Nephron (organoid): ENCODE results near the gene MBOAT2.

Experiments used
- H3K27ac Mint-ChIP-seq, 3 experiments: 2 replicates each; pipeline ENCODE4 v1.8.0; 2020; ENCODE audit warnings: mixed read lengths in 3 of 3, mild to moderate bottlenecking in 2 of 3, moderate library complexity in 1 of 3
- H3K27me3 Mint-ChIP-seq: 2 replicates; pipeline ENCODE4 v1.8.0; 2021; ENCODE audit warnings: low read depth, mild to moderate bottlenecking, moderate library complexity, mixed read lengths
- H3K36me3 Mint-ChIP-seq: 2 replicates; pipeline ENCODE4 v1.8.0; 2020; ENCODE audit warnings: low read depth, mixed read lengths
- H3K4me1 Mint-ChIP-seq: 2 replicates; pipeline ENCODE4 v1.8.0; 2020; ENCODE audit warnings: mixed read lengths
- H3K4me3 Mint-ChIP-seq, 3 experiments: 2 replicates each; pipeline ENCODE4 v1.8.0; 2020; ENCODE audit warnings: mild to moderate bottlenecking in 3 of 3, mixed read lengths in 3 of 3, moderate library complexity in 2 of 3
- H3K9me3 Mint-ChIP-seq: 2 replicates; pipeline ENCODE4 v1.8.0; 2020; ENCODE audit warnings: mixed read lengths
- TF ChIP-seq, protein P1 (sequence below), 3 experiments: fragments of 200-600 bp; sonication (generic); IDR thresholded peaks; one replicate each; pipeline ENCODE4 v1.5.0; 2021; ENCODE audit warnings: antibody characterized with exemption in 3 of 3; ENCODE audit not compliant: unreplicated experiment in 3 of 3

The MBOAT2 gene

DNA sequence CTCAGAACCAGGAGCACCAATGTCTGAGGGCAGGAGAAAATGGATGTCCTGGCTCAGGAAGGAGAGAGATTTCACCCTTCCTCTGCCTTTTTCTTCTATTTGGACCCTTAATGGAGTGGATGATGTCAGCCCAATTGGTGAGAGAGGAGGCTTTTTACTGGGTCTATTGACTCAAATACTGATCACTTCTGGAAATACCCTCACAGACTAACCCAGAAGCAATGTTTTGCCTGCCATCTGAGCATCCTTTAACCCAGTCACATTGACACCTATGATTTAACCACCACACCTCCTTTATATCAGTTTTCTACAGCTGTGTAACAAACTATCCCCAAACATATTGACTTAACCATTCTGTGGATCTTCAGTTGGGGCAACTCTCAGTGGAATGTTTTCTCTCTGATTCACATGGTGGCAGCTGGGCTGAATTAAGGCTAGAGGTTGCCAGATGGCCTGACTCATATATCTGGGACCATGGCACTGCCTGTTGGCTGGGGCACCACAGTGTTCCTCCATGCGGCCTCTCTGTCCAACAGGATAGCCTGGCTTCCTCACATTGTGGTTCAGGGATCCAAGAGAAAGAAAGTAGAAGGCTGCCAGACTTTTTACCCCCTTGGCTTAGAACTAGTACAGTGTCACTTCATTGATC, 18.2 kb upstream of the MBOAT2 start:
- peaks cover 10% of the 10 kb centered on the region for H3K27me3 Mint-ChIP-seq
- H3K36me3 Mint-ChIP-seq: no peaks in the 10 kb centered on the region
- H3K4me3 Mint-ChIP-seq: no peak overlapping the region
- TF ChIP-seq, protein P1, sequence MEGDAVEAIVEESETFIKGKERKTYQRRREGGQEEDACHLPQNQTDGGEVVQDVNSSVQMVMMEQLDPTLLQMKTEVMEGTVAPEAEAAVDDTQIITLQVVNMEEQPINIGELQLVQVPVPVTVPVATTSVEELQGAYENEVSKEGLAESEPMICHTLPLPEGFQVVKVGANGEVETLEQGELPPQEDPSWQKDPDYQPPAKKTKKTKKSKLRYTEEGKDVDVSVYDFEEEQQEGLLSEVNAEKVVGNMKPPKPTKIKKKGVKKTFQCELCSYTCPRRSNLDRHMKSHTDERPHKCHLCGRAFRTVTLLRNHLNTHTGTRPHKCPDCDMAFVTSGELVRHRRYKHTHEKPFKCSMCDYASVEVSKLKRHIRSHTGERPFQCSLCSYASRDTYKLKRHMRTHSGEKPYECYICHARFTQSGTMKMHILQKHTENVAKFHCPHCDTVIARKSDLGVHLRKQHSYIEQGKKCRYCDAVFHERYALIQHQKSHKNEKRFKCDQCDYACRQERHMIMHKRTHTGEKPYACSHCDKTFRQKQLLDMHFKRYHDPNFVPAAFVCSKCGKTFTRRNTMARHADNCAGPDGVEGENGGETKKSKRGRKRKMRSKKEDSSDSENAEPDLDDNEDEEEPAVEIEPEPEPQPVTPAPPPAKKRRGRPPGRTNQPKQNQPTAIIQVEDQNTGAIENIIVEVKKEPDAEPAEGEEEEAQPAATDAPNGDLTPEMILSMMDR (IDR thresholded peaks at IDR 0.05; ENCODE audit: unreplicated experiment in 3 of 3): no peak
- peaks cover 4% of the 10 kb centered on the region for H3K4me1 Mint-ChIP-seq
- no peak overlapping the region for H3K27ac Mint-ChIP-seq
- no peaks in the 10 kb centered on the region for H3K9me3 Mint-ChIP-seq

DNA sequence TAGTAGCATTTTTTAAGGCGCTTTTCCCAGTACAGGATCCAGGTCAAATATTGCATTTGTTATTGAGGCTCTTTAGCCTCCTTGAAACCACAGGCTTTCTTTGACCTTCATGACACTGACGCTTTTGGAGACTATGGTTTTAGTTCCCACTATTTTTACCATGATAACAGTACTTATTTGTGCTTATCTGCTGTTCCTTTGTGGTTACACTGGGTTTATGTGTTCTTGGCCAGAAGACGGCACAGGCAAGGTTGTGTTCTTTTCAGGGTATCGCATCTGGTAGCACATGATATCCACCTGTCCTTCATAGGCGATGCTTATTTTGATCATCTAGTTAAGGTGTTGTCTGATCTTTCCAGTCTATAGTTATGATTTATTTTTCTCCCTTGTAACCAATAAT, 16.8 kb upstream of the MBOAT2 start:
- TF ChIP-seq, protein P1 (IDR thresholded peaks at IDR 0.05; ENCODE audit: unreplicated experiment in 3 of 3): no peak

DNA sequence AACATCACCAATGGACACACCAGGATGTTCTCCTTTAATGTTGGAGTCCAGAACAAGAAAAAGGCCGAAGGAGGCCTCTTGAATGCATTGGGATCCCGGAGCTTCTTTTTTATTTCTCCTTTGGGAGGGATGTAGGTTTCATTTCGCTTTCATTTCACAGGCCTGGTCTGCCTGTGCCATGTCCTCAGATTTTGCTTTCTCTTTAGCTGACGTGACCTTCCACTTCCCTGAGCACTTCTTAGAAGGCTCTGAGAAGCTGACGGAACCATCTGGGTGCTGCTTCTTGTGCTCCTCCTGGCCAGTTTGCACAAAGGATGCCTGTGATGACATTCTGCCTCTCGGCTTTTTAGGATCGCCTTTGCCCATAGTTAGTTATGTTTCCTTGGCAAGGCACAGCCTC, 15.1 kb upstream of the MBOAT2 start:
- TF ChIP-seq, protein P1 (IDR thresholded peaks at IDR 0.05; ENCODE audit: unreplicated experiment in 3 of 3): no peak
- no peaks in the 10 kb centered on the region for H3K9me3 Mint-ChIP-seq
- H3K4me3 Mint-ChIP-seq: no peak overlapping the region
- H3K27ac Mint-ChIP-seq: no peak overlapping the region
- peaks cover 9% of the 10 kb centered on the region for H3K4me1 Mint-ChIP-seq
- H3K36me3 Mint-ChIP-seq: no peaks in the 10 kb centered on the region
- peaks cover 15% of the 10 kb centered on the region for H3K27me3 Mint-ChIP-seq

More for the DNA sequence above, 16.8 kb upstream of the MBOAT2 start:
- no peak overlapping the region for H3K4me3 Mint-ChIP-seq
- H3K4me1 Mint-ChIP-seq: peaks cover 9% of the 10 kb centered on the region
- no peaks in the 10 kb centered on the region for H3K9me3 Mint-ChIP-seq
- H3K27ac Mint-ChIP-seq: no peak overlapping the region
- peaks cover 10% of the 10 kb centered on the region for H3K27me3 Mint-ChIP-seq
- no peaks in the 10 kb centered on the region for H3K36me3 Mint-ChIP-seq

DNA sequence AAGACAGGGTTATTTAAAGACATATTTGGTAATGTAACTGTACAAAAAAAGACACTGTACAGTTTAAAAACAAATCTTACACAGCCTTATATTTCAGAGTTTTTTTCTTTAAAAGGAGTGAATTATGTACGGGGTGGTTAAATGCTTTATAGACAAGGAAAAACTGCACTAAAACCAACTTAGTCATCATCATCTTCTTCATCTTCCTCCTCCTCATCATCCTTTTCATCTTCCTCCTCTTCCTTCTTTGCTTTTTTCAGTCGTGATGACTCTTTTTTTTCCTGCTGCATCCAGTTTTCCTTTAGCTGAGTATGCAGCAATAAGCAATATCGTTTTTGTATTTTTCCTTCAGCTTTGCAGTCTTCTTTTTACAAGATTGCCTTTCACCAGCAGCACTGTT, 14.6 kb upstream of the MBOAT2 start:
- Mint-ChIP-seq H3K27ac (no peak overlapping the region), H3K9me3 (no peaks in the 10 kb centered on the region)
- TF ChIP-seq, protein P1 (IDR thresholded peaks at IDR 0.05; ENCODE audit: unreplicated experiment in 3 of 3): no peak

DNA sequence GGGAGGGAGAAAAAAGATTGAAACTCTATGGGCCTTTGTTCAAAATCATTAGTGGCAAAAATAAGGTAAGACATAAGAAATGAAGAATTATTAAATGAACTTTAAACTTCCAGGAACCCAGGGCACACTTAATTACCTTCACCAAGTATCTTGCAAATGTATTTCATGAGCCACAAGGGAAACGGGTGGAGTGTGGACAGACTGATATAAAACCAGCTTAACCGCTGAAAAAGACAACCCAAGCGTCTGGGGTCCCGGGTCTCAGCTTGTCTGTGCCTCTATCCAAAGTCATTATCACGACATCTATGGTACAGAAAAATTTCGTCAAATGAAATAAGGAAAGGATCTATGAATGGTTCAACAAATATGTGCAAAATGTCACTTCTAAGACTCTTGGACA, 13.9 kb upstream of the MBOAT2 start:
- Mint-ChIP-seq H3K4me1 (peaks cover 9% of the 10 kb centered on the region), H3K36me3 (no peaks in the 10 kb centered on the region), H3K27ac (no peak overlapping the region)

More for the DNA sequence above, 14.6 kb upstream of the MBOAT2 start:
- Mint-ChIP-seq H3K27me3 (peaks cover 19% of the 10 kb centered on the region), H3K4me3 (no peak overlapping the region), H3K36me3 (no peaks in the 10 kb centered on the region), H3K4me1 (peaks cover 9% of the 10 kb centered on the region)

More for the DNA sequence above, 13.9 kb upstream of the MBOAT2 start:
- H3K9me3 Mint-ChIP-seq: no peaks in the 10 kb centered on the region
- peaks cover 22% of the 10 kb centered on the region for H3K27me3 Mint-ChIP-seq
- TF ChIP-seq, protein P1 (IDR thresholded peaks at IDR 0.05; ENCODE audit: unreplicated experiment in 3 of 3): no peak
- no peak overlapping the region for H3K4me3 Mint-ChIP-seq
